ENCODE results near the gene ADARB1.

The ADARB1 gene

GRCh38 chr21:45158491-45159423, 84.4 kb downstream of the ADARB1 start:
- Histone ChIP-seq H3K27me3 (ENCODE audit: insufficient read depth, poor library complexity, severe bottlenecking) (no peaks in the 10 kb centered on the region), H3K4me1 (ENCODE audit: insufficient read depth, poor library complexity, severe bottlenecking) (no peaks in the 10 kb centered on the region), H3K4me3 (ENCODE audit: severe bottlenecking) (no peak overlapping the region), H3K36me3 (ENCODE audit: low read depth) (no peaks in the 10 kb centered on the region), H3K9me3 (ENCODE audit: severe bottlenecking) (no peaks in the 10 kb centered on the region), H3K27ac (ENCODE audit: poor library complexity, severe bottlenecking) (no peak overlapping the region)
- DNase-seq (ENCODE audit: low spot score), result no peak
- TF ChIP-seq CTCF (IDR thresholded peaks at IDR 0.05; ENCODE audit: poor library complexity, severe bottlenecking), result no peak
- no peak for ATAC-seq (ENCODE audit: low read depth)

- Histone ChIP-seq H3K27me3 (ENCODE audit: insufficient read depth, poor library complexity, severe bottlenecking) (no peaks in the 10 kb centered on the region), H3K9me3 (ENCODE audit: severe bottlenecking) (no peaks in the 10 kb centered on the region), H3K4me3 (ENCODE audit: severe bottlenecking) (no peak overlapping the region), H3K4me1 (ENCODE audit: insufficient read depth, poor library complexity, severe bottlenecking) (no peaks in the 10 kb centered on the region), H3K27ac (ENCODE audit: poor library complexity, severe bottlenecking) (no peak overlapping the region), H3K36me3 (ENCODE audit: low read depth) (no peaks in the 10 kb centered on the region)
- no peak for TF ChIP-seq CTCF (IDR thresholded peaks at IDR 0.05; ENCODE audit: poor library complexity, severe bottlenecking)
- DNase-seq (ENCODE audit: low spot score) (no peak), ATAC-seq (ENCODE audit: low read depth) (no peak)
These were observed 85.8 kb downstream of the ADARB1 start for GRCh38 chr21:45160198-45160597.

GRCh38 chr21:45161038-45161945, 86.9 kb downstream of the ADARB1 start:
- Histone ChIP-seq H3K4me3 (ENCODE audit: severe bottlenecking) (no peak overlapping the region), H3K27ac (ENCODE audit: poor library complexity, severe bottlenecking) (no peak overlapping the region), H3K27me3 (ENCODE audit: insufficient read depth, poor library complexity, severe bottlenecking) (no peaks in the 10 kb centered on the region), H3K4me1 (ENCODE audit: insufficient read depth, poor library complexity, severe bottlenecking) (no peaks in the 10 kb centered on the region), H3K36me3 (ENCODE audit: low read depth) (no peaks in the 10 kb centered on the region), H3K9me3 (ENCODE audit: severe bottlenecking) (no peaks in the 10 kb centered on the region)
- TF ChIP-seq CTCF (IDR thresholded peaks at IDR 0.05; ENCODE audit: poor library complexity, severe bottlenecking), result no peak
- ATAC-seq (ENCODE audit: low read depth) (no peak), DNase-seq (ENCODE audit: low spot score) (no peak)

GRCh38 chr21:45162115-45162514, 87.7 kb downstream of the ADARB1 start:
- Histone ChIP-seq H3K27ac (ENCODE audit: poor library complexity, severe bottlenecking) (no peak overlapping the region), H3K36me3 (ENCODE audit: low read depth) (no peaks in the 10 kb centered on the region), H3K4me1 (ENCODE audit: insufficient read depth, poor library complexity, severe bottlenecking) (peaks cover 2% of the 10 kb centered on the region), H3K4me3 (ENCODE audit: severe bottlenecking) (no peak overlapping the region), H3K9me3 (ENCODE audit: severe bottlenecking) (no peaks in the 10 kb centered on the region), H3K27me3 (ENCODE audit: insufficient read depth, poor library complexity, severe bottlenecking) (no peaks in the 10 kb centered on the region)
- no peak for ATAC-seq (ENCODE audit: low read depth)
- no peak for DNase-seq (ENCODE audit: low spot score)
- no peak for TF ChIP-seq CTCF (IDR thresholded peaks at IDR 0.05; ENCODE audit: poor library complexity, severe bottlenecking)

All from RWPE2 (cell line).